A549 (cell line): ENCODE measurements around the gene AGR2. TPM values are rescaled to one million over a fixed set of nuclear protein-coding genes. Genes with fewer than 3 reads are reported as not detected.

Experiments used
- ATAC-seq, 2 experiments: fragments of 200-7000 bp in 1 of 2; fragments of >200 bp in 1 of 2; cut with Nextera tagmentation in 1 of 2; cut with Tn5 transposase in 1 of 2; 3 replicates each; pipeline versions ENCODE4 v1.8.0 to v1.9.1; 2018 to 2020; ENCODE audit warnings: mild to moderate bottlenecking in 1 of 2, moderate library complexity in 1 of 2
- CTCF ChIA-PET: fragments of 300-600 bp; sonication (Branson Sonifier 250); formaldehyde crosslinking; extraction: SDS; loops from one replicate; lab custom pipeline; 2021; ENCODE audit warnings: antibody characterized with exemption, inconsistent platforms; lab: Yijun Ruan, JAX
- POLR2A ChIA-PET: fragments of 350-600 bp; formaldehyde crosslinking; extraction: SDS; loops from one replicate; lab custom pipeline; 2021; ENCODE audit warnings: antibody characterized with exemption, inconsistent platforms; lab: Yijun Ruan, JAX
- DNase-seq, 2 experiments: peaks; one replicate each; pipeline versions ENCODE4 v3.0.0 to v3.0.0-alpha.2; 2011 to 2016; ENCODE audit warnings: low read depth in 1 of 2, low spot score in 1 of 2
- FAIRE-seq: peaks from 2 replicates; lab custom pipeline; 2011; peaks lifted over from hg19 to GRCh38; lab: Jason Lieb, UNC
- H3K27ac ChIP-seq, 2 experiments: fragments of >200 bp; sonication (Bioruptor Twin); formaldehyde crosslinking; 3 replicates each; pipeline ENCODE4 v1.5.1; 2016 to 2017
- H3K4me1 ChIP-seq: fragments of >200 bp; sonication (Bioruptor Twin); formaldehyde crosslinking; 3 replicates; pipeline ENCODE4 v1.6.1; 2016
- H3K4me2 ChIP-seq: fragments of >200 bp; sonication (Bioruptor Twin); formaldehyde crosslinking; 3 replicates; pipeline ENCODE4 v1.6.1; 2016
- H3K4me3 ChIP-seq: fragments of >200 bp; sonication (Bioruptor Twin); formaldehyde crosslinking; 3 replicates; pipeline ENCODE4 v1.5.1; 2016
- H3K9me3 ChIP-seq: fragments of >200 bp; sonication (Bioruptor Twin); formaldehyde crosslinking; 3 replicates; pipeline ENCODE4 v1.6.1; 2016
- CBX2 ChIP-seq: fragments of 200-600 bp; sonication (generic); IDR thresholded peaks from 2 replicates; pipeline ENCODE4 v1.6.1; 2016; ENCODE audit warnings: low read depth, mild to moderate bottlenecking, borderline replicate concordance
- CBX8 ChIP-seq: fragments of 200-600 bp; sonication (generic); IDR thresholded peaks from 2 replicates; pipeline ENCODE4 v1.6.1; 2016
- CTCF ChIP-seq: fragments of >200 bp; sonication (Bioruptor Twin); formaldehyde crosslinking; IDR thresholded peaks from 3 replicates; pipeline ENCODE4 v1.5.1; 2016
- EHMT2 ChIP-seq: fragments of 200-600 bp; sonication (generic); IDR thresholded peaks from 2 replicates; pipeline ENCODE4 v1.6.1; 2016; ENCODE audit warnings: antibody characterized with exemption, low read depth, mild to moderate bottlenecking, moderate library complexity
- ELK1 ChIP-seq: fragments of 150-350 bp; IDR thresholded peaks from 2 replicates; pipeline ENCODE4 v1.6.1; 2014; ENCODE audit warnings: low read depth, mild to moderate bottlenecking, low read length
- FOSB ChIP-seq: fragments of 250-450 bp; sonication (Bioruptor Pico); IDR thresholded peaks from 2 replicates; pipeline ENCODE4 v1.5.0; 2020; ENCODE audit warnings: mild to moderate bottlenecking, moderate library complexity
- HMGXB4 ChIP-seq: fragments of 250-450 bp; sonication (Bioruptor Pico); IDR thresholded peaks from 2 replicates; pipeline ENCODE4 v1.5.0; 2021; ENCODE audit warnings: mild to moderate bottlenecking, moderate library complexity, borderline replicate concordance
- JUN ChIP-seq, 2 experiments: fragments of >200 bp; sonication (Bioruptor Twin); formaldehyde crosslinking; IDR thresholded peaks; 2 replicates in 1 of 2; 3 replicates in 1 of 2; pipeline ENCODE4 v1.6.1; 2016 to 2017
- JUNB ChIP-seq: fragments of >200 bp; sonication (Bioruptor Twin); formaldehyde crosslinking; IDR thresholded peaks from 2 replicates; pipeline ENCODE4 v1.6.1; 2016
- MAFK ChIP-seq: fragments of 450-650 bp; IDR thresholded peaks from 2 replicates; pipeline ENCODE4 v1.6.1; 2014; ENCODE audit not compliant: partially characterized antibody
- NPAS2 ChIP-seq: fragments of 250-450 bp; sonication (Bioruptor Pico); IDR thresholded peaks from 2 replicates; pipeline ENCODE4 v1.8.0; 2022; ENCODE audit warnings: mild to moderate bottlenecking, moderate library complexity, borderline replicate concordance
- RAD21 ChIP-seq, 2 experiments: fragments of >200 bp in 1 of 2; sonication (Bioruptor Twin) in 1 of 2; formaldehyde crosslinking in 1 of 2; IDR thresholded peaks in 1 of 2; conservative IDR thresholded peaks in 1 of 2; 2 replicates in 1 of 2; 3 replicates in 1 of 2; pipeline ENCODE4 v1.6.1; 2012 to 2018; ENCODE audit warnings: inconsistent platforms in 1 of 2
- RCOR1 ChIP-seq: fragments of 150-350 bp; IDR thresholded peaks from 2 replicates; pipeline ENCODE4 v1.6.1; 2014; ENCODE audit warnings: antibody characterized with exemption, low read length, low read depth
- RNF2 ChIP-seq: fragments of 200-600 bp; sonication (generic); IDR thresholded peaks from 2 replicates; pipeline ENCODE4 v1.6.1; 2016; ENCODE audit warnings: low read depth, mild to moderate bottlenecking, antibody characterized with exemption, moderate library complexity, borderline replicate concordance
- SREBF2 ChIP-seq: fragments of 450-650 bp; IDR thresholded peaks from 2 replicates; pipeline ENCODE4 v1.6.1; 2014; ENCODE audit warnings: mild to moderate bottlenecking, moderate library complexity
- TFCP2L1 ChIP-seq: fragments of 250-450 bp; sonication (Bioruptor Pico); IDR thresholded peaks from 2 replicates; pipeline ENCODE4 v1.5.0; 2021; ENCODE audit warnings: mild to moderate bottlenecking
- ZC3H11A ChIP-seq: fragments of 450-650 bp; IDR thresholded peaks from 2 replicates; pipeline ENCODE4 v1.6.1; 2014; ENCODE audit warnings: antibody characterized with exemption, mild to moderate bottlenecking
- WGBS: methylation state at CpG from one replicate; pipeline ENCODE4 v1.1.6; 2017; ENCODE audit errors: missing lambda C conversion rate; 5-methylcytosine and 5-hydroxymethylcytosine counted together
- polyA plus RNA-seq, 4 experiments: library from polyadenylated mRNA; depleted of rRNA in 3 of 4; stranded (reverse); fragments of >200 nt; fragmentation: RNase III in 1 of 4; extraction: RNeasy Plus Mini Kit Qiagen cat#74134 plus additional on column Dnase treatment in 1 of 4; gene quantifications; 2 replicates in 3 of 4; 3 replicates in 1 of 4; pipeline ENCODE4 v1.2.3, GENCODE V29; 2011 to 2017
- TF ChIP-seq, protein P1 (sequence below): fragments of 250-450 bp; sonication (Bioruptor Pico); IDR thresholded peaks from 2 replicates; pipeline ENCODE4 v1.5.0; 2020; ENCODE audit warnings: low read depth, mild to moderate bottlenecking, moderate library complexity

The AGR2 gene
- polyA plus RNA-seq, 2 of the 4 experiments (the other 2 are of a cell fraction): 60.7 to 479 TPM

- Histone ChIP-seq H3K4me1 (no peaks in the 10 kb centered on the region), H3K27ac (no peak overlapping the region), H3K9me3 (no peaks in the 10 kb centered on the region), H3K4me3 (no peak overlapping the region), H3K4me2 (no peak overlapping the region)
- ATAC-seq (no peak), DNase-seq (no peak), FAIRE-seq (no peak)
- 86% methylated on average over 7 of the region's 7 CpGs for WGBS
- CTCF ChIA-PET: no interaction called here
- TF ChIP-seq CBX2 (no peak), HMGXB4 (no peak), MAFK (no peak)
- TF ChIP-seq, all 56 proteins: peak for 0
- POLR2A ChIA-PET: no interaction called here
Observed at GRCh38 chr7:16776053-16776452, 28.7 kb downstream of the AGR2 start.

DNA sequence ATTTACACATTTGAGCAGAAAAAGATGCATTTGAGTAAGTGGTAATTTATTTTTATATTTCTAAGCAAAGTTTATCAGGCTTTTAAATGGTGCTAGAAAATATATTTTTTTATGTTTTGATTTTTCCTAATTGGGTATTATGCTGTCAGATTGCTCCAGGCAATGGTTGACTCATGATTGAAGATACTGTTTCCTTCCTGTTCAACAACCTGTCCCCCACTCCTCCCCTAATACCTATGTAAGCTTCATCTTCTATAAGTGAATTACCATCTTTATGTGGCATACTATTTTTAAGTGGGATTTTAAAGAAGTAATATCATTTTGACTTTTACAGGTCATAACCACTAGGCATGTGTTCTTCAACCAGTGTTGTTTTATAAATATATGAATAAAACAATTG, 29.8 kb downstream of the AGR2 start:
- ChIA-PET CTCF (interaction anchor here (0.6 to 0.9 kb wide), 4 partner anchors 20 to 143 kb away, joined by 3 to 4 read pairs (median 4); no protein-coding TSS in a partner anchor), POLR2A (no interaction called here)
- H3K4me1 ChIP-seq: no peaks in the 10 kb centered on the region
- H3K4me2 ChIP-seq: no peak overlapping the region
- FAIRE-seq (no peak), DNase-seq (no peak), ATAC-seq (no peak)
- TF ChIP-seq TFCP2L1 (no peak), CTCF (no peak), HMGXB4 (no peak), RCOR1 (no peak), CBX2 (no peak), NPAS2 (CRISPR knock-in tag) (no peak), CBX8 (no peak)
- H3K9me3 ChIP-seq: no peaks in the 10 kb centered on the region
- H3K4me3 ChIP-seq: no peak overlapping the region
- H3K27ac ChIP-seq: no peak overlapping the region

- H3K27ac ChIP-seq: no peak overlapping the region
- H3K4me2 ChIP-seq: no peak overlapping the region
- ChIA-PET CTCF (interaction anchor here (0.6 to 0.9 kb wide), 4 partner anchors 20 to 144 kb away, joined by 3 to 4 read pairs (median 4); no protein-coding TSS in a partner anchor), POLR2A (no interaction called here)
- no peak for ATAC-seq
- H3K4me3 ChIP-seq: no peak overlapping the region
- FAIRE-seq: no peak
- H3K4me1 ChIP-seq: no peaks in the 10 kb centered on the region
- DNase-seq: no peak
- 57% methylated on average over 4 of the region's 4 CpGs for WGBS
- no peaks in the 10 kb centered on the region for H3K9me3 ChIP-seq
- TF ChIP-seq ELK1 (no peak), RAD21 (conservative IDR thresholded peaks at IDR 0.05 in 1 of 2, IDR thresholded peaks at IDR 0.05 in 1 of 2) (no peak), SREBF2 (no peak)
Observed at GRCh38 chr7:16774294-16774693, 30.5 kb downstream of the AGR2 start.

DNA sequence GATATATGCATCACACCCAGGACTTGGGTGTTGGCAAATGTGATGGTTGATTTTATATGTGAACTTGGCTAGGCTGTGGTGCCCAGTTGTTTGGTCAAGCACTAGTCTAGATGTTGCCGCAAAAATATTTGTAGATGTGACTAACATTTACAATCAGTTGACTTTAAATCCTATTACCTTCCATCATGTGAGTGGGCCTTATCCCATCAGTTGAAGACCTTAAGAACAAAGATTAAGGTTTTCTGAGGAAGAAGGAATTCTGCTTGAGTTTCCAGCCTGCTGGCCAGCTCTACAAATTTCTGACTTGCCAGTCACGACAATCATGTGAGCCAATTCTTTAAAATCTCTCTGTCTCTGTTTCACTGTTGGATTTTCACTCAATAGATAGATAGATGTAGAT, 30.9 kb downstream of the AGR2 start:
- WGBS: 92% methylated on average over 2 of the region's 2 CpGs
- no peak for FAIRE-seq

More for the DNA sequence above, 30.9 kb downstream of the AGR2 start:
- POLR2A ChIA-PET: no interaction called here
- Histone ChIP-seq H3K9me3 (no peaks in the 10 kb centered on the region), H3K4me2 (no peak overlapping the region), H3K27ac (no peak overlapping the region), H3K4me3 (no peak overlapping the region), H3K4me1 (no peaks in the 10 kb centered on the region)
- no peak for DNase-seq
- TF ChIP-seq ZC3H11A (no peak), RNF2 (no peak), EHMT2 (no peak), FOSB (CRISPR knock-in tag) (no peak), JUNB (no peak), JUN (IDR thresholded peaks at IDR 0.05) (no peak)
- TF ChIP-seq, protein P1, sequence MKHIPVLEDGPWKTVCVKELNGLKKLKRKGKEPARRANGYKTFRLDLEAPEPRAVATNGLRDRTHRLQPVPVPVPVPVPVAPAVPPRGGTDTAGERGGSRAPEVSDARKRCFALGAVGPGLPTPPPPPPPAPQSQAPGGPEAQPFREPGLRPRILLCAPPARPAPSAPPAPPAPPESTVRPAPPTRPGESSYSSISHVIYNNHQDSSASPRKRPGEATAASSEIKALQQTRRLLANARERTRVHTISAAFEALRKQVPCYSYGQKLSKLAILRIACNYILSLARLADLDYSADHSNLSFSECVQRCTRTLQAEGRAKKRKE (CRISPR knock-in tag): no peak
- CTCF ChIA-PET: no interaction called here
- ATAC-seq: no peak
